Right lobe of liver (tissue), 6 donors: ENCODE results near the gene OSCP1. TPM values are rescaled to one million over a fixed set of nuclear protein-coding genes. Genes with fewer than 3 reads are reported as not detected.

Experiments
- ATAC-seq, 4 donors: fragments of 200-7000 bp; cut with Tn5 transposase; one replicate each; pipeline ENCODE4 v1.9.1; 2020; ENCODE audit warnings: mild to moderate bottlenecking in 4 of 4, moderate library complexity in 4 of 4
- DNase-seq, 3 donors: peaks; one replicate each; pipeline ENCODE4 v3.0.0-alpha.2; 2020
- H3K27ac ChIP-seq, 3 donors: fragments of 200-600 bp; one replicate each; pipeline ENCODE4 v1.8.0; 2022
- H3K27me3 ChIP-seq, 2 donors: fragments of 200-600 bp; one replicate each; pipeline ENCODE4 v1.8.0; 2022
- H3K36me3 ChIP-seq, 4 donors: fragments of 200-600 bp; sonication (generic) in 1 of 4; one replicate each; pipeline versions ENCODE4 v1.5.1 to v1.8.0; 2017 to 2022; ENCODE audit warnings: control low read depth in 1 of 4
- H3K4me1 ChIP-seq, 4 donors: fragments of 200-600 bp; sonication (generic) in 1 of 4; one replicate each; pipeline versions ENCODE4 v1.5.1 to v1.8.0; 2017 to 2022; ENCODE audit warnings: control low read depth in 1 of 4
- H3K4me3 ChIP-seq, 3 donors: fragments of 200-600 bp; one replicate each; pipeline ENCODE4 v1.8.0; 2022
- H3K9me3 ChIP-seq, 4 donors: fragments of 200-600 bp; sonication (generic) in 1 of 4; one replicate each; pipeline versions ENCODE4 v1.5.1 to v1.8.0; 2017 to 2022; ENCODE audit warnings: control low read depth in 1 of 4
- CTCF ChIP-seq, 4 donors: fragments of 200-600 bp in 3 of 4; fragments of 450-650 bp in 1 of 4; IDR thresholded peaks; one replicate each; pipeline versions ENCODE4 v1.5.1 to v1.8.0; 2016 to 2022; ENCODE audit warnings: antibody characterized with exemption in 4 of 4, mild to moderate bottlenecking in 2 of 4
- POLR2A ChIP-seq: fragments of 450-650 bp; IDR thresholded peaks from one replicate; pipeline ENCODE4 v1.6.1; 2017; ENCODE audit warnings: antibody characterized with exemption, mild to moderate bottlenecking
- WGBS: methylation state at CpG from one replicate; pipeline ENCODE4 v1.1.6; 2018; ENCODE audit warnings: low coverage, low lambda C conversion rate; ENCODE audit not compliant: insufficient coverage; ENCODE audit errors: missing lambda C conversion rate; 5-methylcytosine and 5-hydroxymethylcytosine counted together
- intact Hi-C, 2 donors: fragments of 100-400 bp; cut with DNase I; formaldehyde crosslinking; loops; one replicate each; pipeline versions ENCODE4 v1.11.2 to v1.14.1; 2022
- total RNA-seq, 6 experiments: library from RNA; depleted of rRNA in 2 of 6; stranded (reverse); fragments of >200 nt in 2 of 6; fragmentation: NEBNext Ultra II Directional in 3 of 6; extraction: Animal tissue kit (Norgen Biotek cat#: 25700) in 3 of 6; gene quantifications; one replicate each; pipeline versions ENCODE4 v1.1.0 to v1.2.4, GENCODE V29; 2016 to 2023
- donor health status: DM: no; HTN: yes; CAD: no.
- donor health status: DM: no; HTN: no; CAD: no.
- donor health status: DM: no; HTN: no; CAD: no.
- donor health status: DM: no; HTN: yes; CAD: no.
- donor health status: DM: no; HTN: yes; CAD: no.

OSCP1 gene
- total RNA-seq, 6 experiments from 2014 or later = 0.40 to 4.9 (median 1.7) TPM

- WGBS = 87% methylated on average over 3 of the region's 10 CpGs
- intact Hi-C loops = no loop called here
- no peak for ATAC-seq
These were observed 17.6 kb upstream of the OSCP1 start for GRCh38 chr1:36467700-36468455.

GRCh38 chr1:36467027-36467410, 16.8 kb upstream of the OSCP1 start:
- no peak for ATAC-seq
- H3K27ac ChIP-seq = no peak overlapping the region
- H3K27me3 ChIP-seq = no peaks in the 10 kb centered on the region
- DNase-seq = no peak
- H3K4me3 ChIP-seq = no peak overlapping the region
- H3K9me3 ChIP-seq = no peaks in the 10 kb centered on the region
- 79% methylated on average over 3 of the region's 4 CpGs for WGBS
- TF ChIP-seq POLR2A = no peak
- TF ChIP-seq CTCF (IDR thresholded peaks at IDR 0.05) = no peak
- peaks cover 0 to 6% (median 3%) of the 10 kb centered on the region in 4 donors for H3K4me1 ChIP-seq
- H3K36me3 ChIP-seq = no peaks in the 10 kb centered on the region
- intact Hi-C loops = no loop called here

More at GRCh38 chr1:36467700-36468455, 17.6 kb upstream of the OSCP1 start:
- Histone ChIP-seq H3K4me3 (no peak overlapping the region), H3K27ac (no peak overlapping the region), H3K27me3 (no peaks in the 10 kb centered on the region), H3K4me1 (peaks cover 0 to 6% (median 3%) of the 10 kb centered on the region in 4 donors), H3K9me3 (no peaks in the 10 kb centered on the region), H3K36me3 (no peaks in the 10 kb centered on the region)
- TF ChIP-seq CTCF (IDR thresholded peaks at IDR 0.05) (no peak), POLR2A (no peak)
- no peak for DNase-seq

DNA sequence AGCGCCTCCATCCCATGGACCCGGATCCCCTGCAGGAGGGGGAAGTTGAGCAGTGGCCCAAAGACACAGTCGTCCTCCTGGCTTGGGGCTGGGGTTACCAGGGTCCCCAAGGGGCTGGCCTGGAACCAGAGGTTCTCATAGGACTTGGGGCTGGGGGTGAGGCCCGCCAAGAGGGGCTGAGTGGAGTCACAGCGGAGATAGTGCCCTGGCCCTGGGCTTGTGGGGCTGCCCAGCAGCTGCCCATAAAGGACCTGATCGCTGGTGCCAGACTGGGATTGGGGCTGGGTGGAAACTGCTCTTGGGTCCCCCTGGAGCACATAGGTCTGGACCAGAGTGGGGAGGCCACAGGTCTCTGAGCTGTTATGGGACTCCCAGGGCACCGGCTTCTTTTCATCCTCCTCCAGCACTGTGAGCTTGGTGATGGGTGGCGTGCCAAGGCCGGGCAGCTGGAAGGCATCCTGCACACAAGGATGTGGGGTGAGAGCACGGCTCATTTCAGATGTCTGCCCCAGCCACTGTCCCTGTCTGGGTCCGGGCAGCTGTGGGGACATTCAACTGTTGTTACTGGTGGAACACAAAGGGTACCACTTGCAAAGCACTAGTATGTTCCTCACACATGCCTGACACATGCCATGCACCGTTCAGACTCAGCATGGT, 16.2 kb upstream of the OSCP1 start:
- DNase-seq (no peak), ATAC-seq (no peak)
- H3K27me3 ChIP-seq = no peaks in the 10 kb centered on the region
- TF ChIP-seq POLR2A (no peak), CTCF (IDR thresholded peaks at IDR 0.05) (no peak)
- intact Hi-C loops = no loop called here
- H3K4me3 ChIP-seq = no peak overlapping the region
- no peak overlapping the region for H3K27ac ChIP-seq
- H3K4me1 ChIP-seq = peaks cover 0 to 6% (median 3%) of the 10 kb centered on the region in 4 donors
- no peaks in the 10 kb centered on the region for H3K9me3 ChIP-seq
- WGBS = 90% methylated on average over 2 of the region's 12 CpGs
- no peaks in the 10 kb centered on the region for H3K36me3 ChIP-seq

- H3K27me3 ChIP-seq = no peaks in the 10 kb centered on the region
- no peaks in the 10 kb centered on the region for H3K9me3 ChIP-seq
- intact Hi-C loops = no loop called here
- DNase-seq (no peak), ATAC-seq (no peak)
- TF ChIP-seq CTCF (IDR thresholded peaks at IDR 0.05) (no peak), POLR2A (no peak)
- H3K4me3 ChIP-seq = no peak overlapping the region
- WGBS = 79% methylated on average over 4 of the region's 4 CpGs
- H3K36me3 ChIP-seq = peaks cover 0 to 5% (median 0%) of the 10 kb centered on the region in 4 donors
- H3K27ac ChIP-seq = no peak overlapping the region
- H3K4me1 ChIP-seq = peaks cover 0 to 6% (median 3%) of the 10 kb centered on the region in 4 donors
These were observed 15.6 kb upstream of the OSCP1 start for GRCh38 chr1:36465731-36466369.
